ENCODE measurements around the gene PDYN. TPM values are rescaled to one million over a fixed set of nuclear protein-coding genes. Genes with fewer than 3 reads are reported as not detected.

Gene PDYN
- total RNA-seq, 2 donors from 2014 or later = not detected

- no peaks in the 10 kb centered on the region for H3K36me3 ChIP-seq
- no peak overlapping the region for H3K27ac ChIP-seq
- DNase-seq = no peak
- H3K9ac ChIP-seq (ENCODE audit: low read depth in 2 of 2, low read length in 2 of 2) = no peak overlapping the region
- H3K4me3 ChIP-seq = no peak overlapping the region
- no peak for TF ChIP-seq CTCF (IDR thresholded peaks at IDR 0.05)
- H3K9me3 ChIP-seq = no peaks in the 10 kb centered on the region
- H3K4me1 ChIP-seq = peaks cover 3% of the 10 kb centered on the region
- intact Hi-C loops (cut with DNase I) = no loop called here
- H3K27me3 ChIP-seq = no peaks in the 10 kb centered on the region
Observed at GRCh38 chr20:1946442-1946761, 47.5 kb downstream of the PDYN start.

GRCh38 chr20:1945660-1946059 is 48.2 kb downstream of the PDYN start:
- H3K27me3 ChIP-seq = no peaks in the 10 kb centered on the region
- H3K9me3 ChIP-seq = no peaks in the 10 kb centered on the region
- peaks cover 3% of the 10 kb centered on the region for H3K4me1 ChIP-seq
- no peaks in the 10 kb centered on the region for H3K36me3 ChIP-seq
- DNase-seq = no peak
- no peak for TF ChIP-seq CTCF (IDR thresholded peaks at IDR 0.05)
- H3K9ac ChIP-seq (ENCODE audit: low read depth in 2 of 2, low read length in 2 of 2) = no peak overlapping the region
- intact Hi-C loops (cut with DNase I) = no loop called here
- no peak overlapping the region for H3K27ac ChIP-seq
- no peak overlapping the region for H3K4me3 ChIP-seq

GRCh38 chr20:1945134-1945618 is 48.7 kb downstream of the PDYN start:
- peak; percentile 27 for DNase-seq
- H3K36me3 ChIP-seq = no peaks in the 10 kb centered on the region
- no peaks in the 10 kb centered on the region for H3K27me3 ChIP-seq
- no peaks in the 10 kb centered on the region for H3K9me3 ChIP-seq
- H3K4me3 ChIP-seq = no peak overlapping the region
- intact Hi-C loops (cut with DNase I) = no loop called here
- H3K4me1 ChIP-seq = peaks cover 3% of the 10 kb centered on the region
- H3K9ac ChIP-seq (ENCODE audit: low read depth in 2 of 2, low read length in 2 of 2) = no peak overlapping the region
- H3K27ac ChIP-seq = no peak overlapping the region
- TF ChIP-seq CTCF (IDR thresholded peaks at IDR 0.05) = no peak

GRCh38 chr20:1944345-1945091 is 49.3 kb downstream of the PDYN start:
- H3K4me1 ChIP-seq = peaks cover 3% of the 10 kb centered on the region
- H3K4me3 ChIP-seq = no peak overlapping the region
- no peaks in the 10 kb centered on the region for H3K36me3 ChIP-seq
- intact Hi-C loops (cut with DNase I) = no loop called here
- no peaks in the 10 kb centered on the region for H3K27me3 ChIP-seq
- TF ChIP-seq CTCF (IDR thresholded peaks at IDR 0.05) = no peak
- H3K9me3 ChIP-seq = no peaks in the 10 kb centered on the region
- no peak for DNase-seq
- peak overlapping the region in 1 of 2 donors; percentile 44 for H3K9ac ChIP-seq (ENCODE audit: low read depth in 2 of 2, low read length in 2 of 2)
- no peak overlapping the region for H3K27ac ChIP-seq

GRCh38 chr20:1943275-1944002 is 50.4 kb downstream of the PDYN start:
- no peak overlapping the region for H3K9ac ChIP-seq (ENCODE audit: low read depth in 2 of 2, low read length in 2 of 2)
- intact Hi-C loops (cut with DNase I) = no loop called here
- H3K27me3 ChIP-seq = no peaks in the 10 kb centered on the region
- peak; percentile 30 for DNase-seq
- peaks cover 3% of the 10 kb centered on the region for H3K4me1 ChIP-seq
- H3K4me3 ChIP-seq = no peak overlapping the region
- no peak for TF ChIP-seq CTCF (IDR thresholded peaks at IDR 0.05)
- no peaks in the 10 kb centered on the region for H3K9me3 ChIP-seq
- H3K27ac ChIP-seq = no peak overlapping the region
- no peaks in the 10 kb centered on the region for H3K36me3 ChIP-seq

Measured in colonic mucosa (tissue), 4 donors.